Measurements from ENCODE around the gene TRDN.
"Not testable (repeated sequence)": the region's sequence is repeated elsewhere in the genome, so short reads cannot be mapped to it uniquely, and the experiment has no call there.

Gene TRDN

DNA sequence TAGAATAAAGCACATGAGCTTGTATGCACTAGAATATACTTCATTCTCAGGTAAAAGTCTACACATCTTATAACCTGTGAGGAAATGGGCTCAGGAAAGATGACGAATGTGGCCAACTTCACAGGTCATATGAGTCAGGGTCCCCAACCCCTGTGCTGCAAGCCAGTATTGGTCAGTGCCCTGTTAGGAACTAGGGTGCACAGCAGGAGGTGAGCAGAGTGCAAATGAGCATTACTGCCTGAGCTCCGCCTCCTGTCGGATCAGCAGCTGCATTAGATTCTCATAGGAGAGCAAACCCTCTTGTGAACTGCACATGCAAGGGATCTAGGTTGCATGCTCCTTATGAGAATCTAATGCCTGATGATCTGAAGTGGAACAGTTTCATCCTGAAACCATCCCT lies 182.3 kb downstream of the TRDN start:
- no peak for TF ChIP-seq EZH2 (IDR thresholded peaks at IDR 0.05)
- no peak for TF ChIP-seq FOXP2 (optimal IDR thresholded peaks at IDR 0.05; ENCODE audit: control extremely low read depth, extremely low read length, insufficient read depth)
- TF ChIP-seq POLR2AphosphoS5 (IDR thresholded peaks at IDR 0.05; ENCODE audit: borderline replicate concordance, low read depth, low read length) = no peak
- no peaks in the 10 kb centered on the region; the same call in 1 of the 2 replicates for H3K9me3 ChIP-seq (ENCODE audit: low read depth, low read length)
- H3K4me3 ChIP-seq = no peak overlapping the region
- H3K9ac ChIP-seq (ENCODE audit: insufficient read length) = no peak overlapping the region
- H3K36me3 ChIP-seq (ENCODE audit: insufficient read depth, low read length) = no peaks in the 10 kb centered on the region
- no peak overlapping the region for H3K27ac ChIP-seq
- DNase-seq (ENCODE audit: low read depth, low spot score) = no peak

- not testable (repeated sequence) for H3K9ac ChIP-seq (ENCODE audit: insufficient read length); DNase-seq (ENCODE audit: low read depth, low spot score); H3K4me3 ChIP-seq; H3K27ac ChIP-seq; H3K36me3 ChIP-seq (ENCODE audit: insufficient read depth, low read length); H3K9me3 ChIP-seq (ENCODE audit: low read depth, low read length)
Observed at GRCh38 chr6:123453071-123453470, 183.7 kb downstream of the TRDN start.

- Histone ChIP-seq H3K36me3 (ENCODE audit: insufficient read depth, low read length) (no peaks in the 10 kb centered on the region), H3K4me3 (no peak overlapping the region), H3K9ac (ENCODE audit: insufficient read length) (no peak overlapping the region), H3K9me3 (ENCODE audit: low read depth, low read length) (no peaks in the 10 kb centered on the region), H3K27ac (no peak overlapping the region)
- TF ChIP-seq EZH2 (IDR thresholded peaks at IDR 0.05) (no peak), POLR2AphosphoS5 (IDR thresholded peaks at IDR 0.05; ENCODE audit: borderline replicate concordance, low read depth, low read length) (no peak), FOXP2 (optimal IDR thresholded peaks at IDR 0.05; ENCODE audit: control extremely low read depth, extremely low read length, insufficient read depth) (no peak)
- DNase-seq (ENCODE audit: low read depth, low spot score) = no peak
Observed at GRCh38 chr6:123448306-123448884, 188.4 kb downstream of the TRDN start.

DNA sequence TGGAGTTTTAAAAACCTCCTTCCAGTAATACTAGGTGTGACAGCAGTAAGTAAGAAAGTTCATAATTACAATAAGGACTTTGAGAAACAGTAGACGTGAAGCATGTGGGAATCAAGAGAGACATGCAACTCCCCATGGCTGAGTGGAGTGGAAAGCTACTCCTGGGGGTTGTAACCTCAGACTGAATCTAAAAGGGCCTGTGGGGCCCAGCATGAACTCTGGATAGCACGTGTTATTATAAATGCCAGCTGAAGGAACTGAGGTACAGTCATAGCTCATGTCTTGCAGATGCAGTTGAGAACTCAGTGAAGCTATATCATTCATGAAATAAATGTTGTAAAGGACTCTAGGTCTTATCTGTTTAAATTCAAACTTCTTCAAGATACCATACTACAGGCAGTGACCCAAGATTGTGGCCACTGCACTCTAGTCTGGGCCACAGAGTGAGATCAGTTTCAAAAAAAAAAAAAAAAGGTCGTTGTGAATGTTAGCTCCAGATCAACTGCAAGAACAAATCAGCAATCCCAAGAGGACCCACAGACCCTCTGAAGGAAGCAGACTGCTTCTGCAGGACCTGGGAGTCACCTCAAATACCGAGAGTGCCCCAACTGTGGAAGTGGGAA lies 189.3 kb downstream of the TRDN start:
- no peak for DNase-seq (ENCODE audit: low read depth, low spot score)
- no peak for TF ChIP-seq EZH2 (IDR thresholded peaks at IDR 0.05)
- TF ChIP-seq POLR2AphosphoS5 (IDR thresholded peaks at IDR 0.05; ENCODE audit: borderline replicate concordance, low read depth, low read length) = no peak
- no peak for TF ChIP-seq FOXP2 (optimal IDR thresholded peaks at IDR 0.05; ENCODE audit: control extremely low read depth, extremely low read length, insufficient read depth)
- Histone ChIP-seq H3K9me3 (ENCODE audit: low read depth, low read length) (no peaks in the 10 kb centered on the region), H3K27ac (no peak overlapping the region), H3K9ac (ENCODE audit: insufficient read length) (no peak overlapping the region), H3K4me3 (no peak overlapping the region), H3K36me3 (ENCODE audit: insufficient read depth, low read length) (no peaks in the 10 kb centered on the region)

DNA sequence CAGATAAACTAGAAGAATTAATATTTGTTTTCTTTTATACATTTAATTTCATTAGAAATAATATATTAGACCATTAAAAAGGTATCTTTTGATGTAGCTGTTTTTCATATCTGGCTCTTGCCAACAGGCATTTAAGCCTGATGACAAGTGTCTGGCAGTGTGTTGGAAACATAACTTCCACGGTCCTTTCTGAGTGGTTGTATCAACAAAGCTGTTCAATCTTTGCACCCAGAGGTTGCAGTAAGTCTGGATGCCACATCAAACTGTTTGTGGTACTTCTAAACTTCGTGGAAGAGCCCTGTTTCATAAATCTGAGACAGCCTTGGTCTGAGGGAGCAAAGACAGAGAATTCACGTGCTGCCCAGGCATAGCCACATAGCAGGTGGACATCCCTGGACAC lies 197.4 kb downstream of the TRDN start:
- H3K4me3 ChIP-seq = no peak overlapping the region
- H3K9me3 ChIP-seq (ENCODE audit: low read depth, low read length) = no peaks in the 10 kb centered on the region
- no peak for DNase-seq (ENCODE audit: low read depth, low spot score)
- H3K9ac ChIP-seq (ENCODE audit: insufficient read length) = no peak overlapping the region
- TF ChIP-seq POLR2AphosphoS5 (IDR thresholded peaks at IDR 0.05; ENCODE audit: borderline replicate concordance, low read depth, low read length) = no peak
- TF ChIP-seq FOXP2 (optimal IDR thresholded peaks at IDR 0.05; ENCODE audit: control extremely low read depth, extremely low read length, insufficient read depth) = no peak
- no peak for TF ChIP-seq EZH2 (IDR thresholded peaks at IDR 0.05)
- no peaks in the 10 kb centered on the region for H3K36me3 ChIP-seq (ENCODE audit: insufficient read depth, low read length)
- no peak overlapping the region for H3K27ac ChIP-seq

DNA sequence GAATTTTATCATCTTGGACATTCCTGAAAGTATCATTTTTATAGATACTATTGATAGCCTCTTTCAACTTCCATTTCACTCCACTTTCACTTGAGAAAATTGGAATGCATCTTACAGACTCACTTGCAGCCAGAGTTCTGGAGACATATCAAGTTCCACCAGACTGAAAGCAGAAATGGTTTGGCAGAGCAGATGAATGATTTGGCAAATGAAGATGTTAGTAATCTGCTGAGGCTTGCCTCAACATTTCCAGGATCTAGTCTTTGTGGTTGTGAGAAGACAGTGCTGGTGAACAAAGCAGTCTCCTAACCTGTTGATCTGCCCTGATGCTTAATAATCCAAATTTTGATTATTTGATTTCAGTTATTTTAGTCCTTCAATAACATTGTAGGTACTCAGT lies 202.6 kb downstream of the TRDN start:
- no peak overlapping the region for H3K9ac ChIP-seq (ENCODE audit: insufficient read length)
- TF ChIP-seq EZH2 (IDR thresholded peaks at IDR 0.05) (no peak), POLR2AphosphoS5 (IDR thresholded peaks at IDR 0.05; ENCODE audit: borderline replicate concordance, low read depth, low read length) (no peak), FOXP2 (optimal IDR thresholded peaks at IDR 0.05; ENCODE audit: control extremely low read depth, extremely low read length, insufficient read depth) (no peak)
- H3K27ac ChIP-seq = no peak overlapping the region
- no peak for DNase-seq (ENCODE audit: low read depth, low spot score)
- no peaks in the 10 kb centered on the region for H3K9me3 ChIP-seq (ENCODE audit: low read depth, low read length)
- no peak overlapping the region for H3K4me3 ChIP-seq
- no peaks in the 10 kb centered on the region for H3K36me3 ChIP-seq (ENCODE audit: insufficient read depth, low read length)

- DNase-seq (ENCODE audit: low read depth, low spot score) = no peak
- TF ChIP-seq FOXP2 (optimal IDR thresholded peaks at IDR 0.05; ENCODE audit: control extremely low read depth, extremely low read length, insufficient read depth) (no peak), EZH2 (IDR thresholded peaks at IDR 0.05) (no peak), POLR2AphosphoS5 (IDR thresholded peaks at IDR 0.05; ENCODE audit: borderline replicate concordance, low read depth, low read length) (no peak)
- Histone ChIP-seq H3K27ac (no peak overlapping the region), H3K9me3 (ENCODE audit: low read depth, low read length) (no peaks in the 10 kb centered on the region), H3K9ac (ENCODE audit: insufficient read length) (no peak overlapping the region), H3K36me3 (ENCODE audit: insufficient read depth, low read length) (no peaks in the 10 kb centered on the region), H3K4me3 (no peak overlapping the region)
Observed at GRCh38 chr6:123430970-123431369, 205.8 kb downstream of the TRDN start.

DNA sequence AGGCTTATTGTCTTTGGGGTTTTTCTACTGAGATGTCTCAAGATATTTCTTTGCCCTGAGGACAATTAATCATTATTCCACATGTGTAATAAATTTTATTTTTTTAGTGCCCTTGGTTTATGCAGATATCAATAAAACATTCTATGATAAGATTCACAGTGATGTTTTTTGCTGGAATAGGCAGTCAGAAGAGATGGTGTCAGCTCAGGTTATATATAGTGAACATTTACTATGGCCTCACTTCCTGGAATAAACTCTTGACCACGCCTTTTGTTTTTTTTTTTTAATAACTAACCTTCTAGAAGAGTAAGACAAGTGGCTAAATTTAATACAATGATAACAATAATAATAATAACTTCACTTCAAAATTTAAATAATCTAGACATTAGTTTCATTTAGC lies 209.7 kb downstream of the TRDN start:
- no peak for DNase-seq (ENCODE audit: low read depth, low spot score)
- H3K9me3 ChIP-seq (ENCODE audit: low read depth, low read length) = no peaks in the 10 kb centered on the region
- H3K27ac ChIP-seq = no peak overlapping the region
- H3K9ac ChIP-seq (ENCODE audit: insufficient read length) = no peak overlapping the region
- TF ChIP-seq POLR2AphosphoS5 (IDR thresholded peaks at IDR 0.05; ENCODE audit: borderline replicate concordance, low read depth, low read length) = no peak
- TF ChIP-seq EZH2 (IDR thresholded peaks at IDR 0.05) = no peak
- TF ChIP-seq FOXP2 (optimal IDR thresholded peaks at IDR 0.05; ENCODE audit: control extremely low read depth, extremely low read length, insufficient read depth) = no peak
- no peaks in the 10 kb centered on the region for H3K36me3 ChIP-seq (ENCODE audit: insufficient read depth, low read length)
- no peak overlapping the region for H3K4me3 ChIP-seq

- TF ChIP-seq POLR2AphosphoS5 (IDR thresholded peaks at IDR 0.05; ENCODE audit: borderline replicate concordance, low read depth, low read length) (no peak), EZH2 (IDR thresholded peaks at IDR 0.05) (no peak), FOXP2 (optimal IDR thresholded peaks at IDR 0.05; ENCODE audit: control extremely low read depth, extremely low read length, insufficient read depth) (no peak)
- Histone ChIP-seq H3K4me3 (no peak overlapping the region), H3K36me3 (ENCODE audit: insufficient read depth, low read length) (no peaks in the 10 kb centered on the region), H3K27ac (no peak overlapping the region), H3K9ac (ENCODE audit: insufficient read length) (no peak overlapping the region), H3K9me3 (ENCODE audit: low read depth, low read length) (no peaks in the 10 kb centered on the region)
- no peak for DNase-seq (ENCODE audit: low read depth, low spot score)
Observed at GRCh38 chr6:123423130-123423529, 213.6 kb downstream of the TRDN start.

All from SK-N-MC (cell line).